Measurements from ENCODE around the gene SUFU.

DNA sequence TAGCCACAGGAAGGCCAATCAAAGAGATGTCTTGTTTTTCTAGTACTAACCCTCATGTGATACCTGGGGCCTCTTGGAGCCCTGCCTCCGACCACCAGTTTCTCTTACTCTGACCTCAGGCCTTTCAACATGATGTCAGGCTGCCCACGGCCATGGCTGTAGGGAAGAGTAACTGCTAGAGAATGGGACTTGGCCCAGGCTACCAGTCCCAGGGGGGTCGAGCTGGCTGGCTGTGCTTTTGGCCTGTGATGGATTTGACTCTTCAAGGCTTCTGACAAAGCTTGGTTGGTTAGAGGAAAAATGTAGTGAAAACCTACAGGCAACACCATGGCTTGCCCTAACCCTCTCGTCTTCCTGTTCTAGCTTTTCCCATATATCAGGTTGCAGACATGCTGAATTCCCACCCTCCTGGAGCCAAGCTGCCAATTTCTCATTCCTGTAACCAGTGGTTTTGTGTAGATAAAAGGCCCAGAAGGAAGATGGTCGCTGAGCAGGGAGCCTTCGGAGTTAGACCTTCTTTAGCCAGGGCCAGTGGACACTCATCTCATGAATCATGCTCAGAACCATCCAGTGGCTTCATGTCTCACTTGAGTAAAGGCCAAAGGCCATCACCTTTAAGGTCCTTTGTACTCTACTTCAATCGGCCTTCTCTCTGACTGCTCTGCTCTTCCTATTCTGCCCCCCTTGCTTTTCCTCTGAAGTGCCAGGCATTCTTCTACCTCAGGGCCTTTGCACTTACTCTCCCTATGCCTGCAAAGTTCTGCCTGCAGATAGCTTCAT is 19.7 kb downstream of the SUFU start:
- TF ChIP-seq CTCF (conservative IDR thresholded peaks at IDR 0.05; ENCODE audit: low read depth, low read length), result no peak
- TF ChIP-seq EZH2 (IDR thresholded peaks at IDR 0.05; ENCODE audit: low read length, unreplicated experiment), result no peak
